ENCODE data around the gene KLHL17.

KLHL17 gene

DNA sequence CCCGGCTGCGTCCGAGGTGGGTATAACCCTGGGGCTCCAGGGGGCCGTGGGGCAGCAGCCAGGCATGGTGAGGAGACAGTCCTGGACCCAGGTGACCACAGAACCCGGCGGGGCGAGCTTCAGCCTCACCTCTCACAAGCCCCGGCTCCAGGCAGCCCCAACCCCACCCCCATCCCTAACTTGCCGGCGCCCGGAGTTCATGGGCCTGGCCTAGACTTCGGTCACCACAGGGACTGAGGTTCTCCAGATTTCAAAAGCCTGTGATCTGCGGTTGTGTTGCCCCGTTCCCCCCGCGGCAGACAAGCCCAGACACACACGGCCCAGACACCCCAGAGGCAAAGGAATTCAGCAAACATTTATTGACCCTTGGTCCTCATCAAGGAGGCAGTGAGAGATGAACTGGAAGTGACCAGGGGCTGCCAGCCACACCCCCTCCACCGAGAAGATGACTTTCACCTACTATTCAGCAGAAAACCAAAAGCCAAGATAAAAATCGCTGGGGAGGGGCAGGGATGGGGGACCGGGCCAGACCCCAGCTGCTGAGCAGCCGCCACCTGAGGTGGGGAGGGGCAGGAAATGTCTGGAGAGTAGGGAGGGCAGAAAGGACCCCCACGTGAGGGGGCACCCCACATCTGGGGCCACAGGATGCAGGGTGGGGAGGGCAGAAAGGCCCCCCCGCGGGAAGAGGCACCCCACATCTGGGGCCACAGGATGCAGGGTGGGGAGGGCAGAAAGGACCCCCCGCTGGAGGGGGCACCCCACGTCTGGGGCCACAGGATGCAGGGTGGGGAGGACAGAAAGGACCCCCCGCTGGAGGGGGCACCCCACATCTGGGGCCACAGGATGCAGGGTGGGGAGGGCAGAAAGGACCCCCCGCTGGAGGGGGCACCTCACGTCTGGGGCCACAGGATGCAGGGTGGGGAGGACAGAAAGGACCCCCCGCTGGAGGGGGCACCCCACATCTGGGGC is 35.6 kb downstream of the KLHL17 start:
- Mint-ChIP-seq H3K27me3 (peaks cover 38% of the 10 kb centered on the region), H3K9me3 (peaks cover 4% of the 10 kb centered on the region), H3K36me3 (ENCODE audit: low read depth) (no peaks in the 10 kb centered on the region), H3K4me1 (ENCODE audit: low read depth) (peaks cover 17% of the 10 kb centered on the region), H3K27ac (no peak overlapping the region), H3K4me3 (no peak overlapping the region)
- no peak for DNase-seq

DNA sequence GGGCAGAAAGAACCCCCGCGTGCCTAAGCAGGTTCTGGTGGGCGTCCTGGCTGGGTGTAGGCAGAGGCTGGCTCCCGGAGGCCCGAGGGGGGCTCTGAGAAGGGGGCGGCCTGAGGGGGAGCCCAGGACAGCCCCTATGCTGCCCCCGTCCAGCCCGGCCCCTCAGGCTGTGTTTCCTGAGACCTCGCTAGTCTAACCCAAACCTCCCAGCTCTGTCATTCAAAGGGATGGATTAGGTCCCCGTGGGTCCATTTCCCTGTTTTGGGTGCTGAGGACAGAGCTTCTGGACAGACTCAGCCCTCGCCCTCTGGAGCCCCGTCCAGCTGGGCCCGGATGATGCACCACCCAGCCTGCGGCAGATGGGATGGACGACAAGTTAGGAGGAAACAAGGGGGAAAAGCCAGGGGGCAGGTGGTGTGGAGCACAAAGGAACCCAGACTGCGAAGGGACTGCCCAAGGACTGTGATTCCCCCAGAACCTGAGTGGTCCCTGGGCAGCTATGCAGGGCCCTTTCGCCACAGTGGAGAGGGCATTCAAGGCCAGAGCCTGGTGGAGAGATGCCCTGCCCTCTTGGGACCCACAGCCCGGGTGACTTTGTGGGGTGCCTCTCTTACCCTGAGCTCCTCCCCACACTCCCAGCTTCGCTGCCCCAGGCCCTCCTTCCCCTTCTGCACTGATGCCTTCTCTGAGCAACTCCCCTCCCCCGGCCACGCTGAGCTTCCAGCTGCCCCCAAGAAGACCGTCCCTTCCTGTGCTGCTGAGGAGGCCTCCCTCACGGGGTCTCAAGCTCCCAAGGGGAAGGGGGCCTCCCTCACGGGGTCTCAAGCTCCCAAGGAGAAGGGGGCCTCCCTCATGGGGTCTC is 36.7 kb downstream of the KLHL17 start:
- no peak overlapping the region for H3K27ac Mint-ChIP-seq
- no peak overlapping the region for H3K4me3 Mint-ChIP-seq
- H3K27me3 Mint-ChIP-seq = peaks cover 42% of the 10 kb centered on the region
- H3K9me3 Mint-ChIP-seq = peaks cover 4% of the 10 kb centered on the region
- DNase-seq = no peak
- peaks cover 14% of the 10 kb centered on the region for H3K4me1 Mint-ChIP-seq (ENCODE audit: low read depth)
- H3K36me3 Mint-ChIP-seq (ENCODE audit: low read depth) = no peaks in the 10 kb centered on the region

- peaks cover under 1% of the 10 kb centered on the region for H3K9me3 Mint-ChIP-seq
- H3K4me1 Mint-ChIP-seq (ENCODE audit: low read depth) = peaks cover 11% of the 10 kb centered on the region
- no peak overlapping the region for H3K27ac Mint-ChIP-seq
- no peaks in the 10 kb centered on the region for H3K36me3 Mint-ChIP-seq (ENCODE audit: low read depth)
- H3K27me3 Mint-ChIP-seq = peaks cover 44% of the 10 kb centered on the region
- DNase-seq = no peak
- no peak overlapping the region for H3K4me3 Mint-ChIP-seq
Measured at GRCh38 chr1:997713-997992, 37.3 kb downstream of the KLHL17 start.

DNA sequence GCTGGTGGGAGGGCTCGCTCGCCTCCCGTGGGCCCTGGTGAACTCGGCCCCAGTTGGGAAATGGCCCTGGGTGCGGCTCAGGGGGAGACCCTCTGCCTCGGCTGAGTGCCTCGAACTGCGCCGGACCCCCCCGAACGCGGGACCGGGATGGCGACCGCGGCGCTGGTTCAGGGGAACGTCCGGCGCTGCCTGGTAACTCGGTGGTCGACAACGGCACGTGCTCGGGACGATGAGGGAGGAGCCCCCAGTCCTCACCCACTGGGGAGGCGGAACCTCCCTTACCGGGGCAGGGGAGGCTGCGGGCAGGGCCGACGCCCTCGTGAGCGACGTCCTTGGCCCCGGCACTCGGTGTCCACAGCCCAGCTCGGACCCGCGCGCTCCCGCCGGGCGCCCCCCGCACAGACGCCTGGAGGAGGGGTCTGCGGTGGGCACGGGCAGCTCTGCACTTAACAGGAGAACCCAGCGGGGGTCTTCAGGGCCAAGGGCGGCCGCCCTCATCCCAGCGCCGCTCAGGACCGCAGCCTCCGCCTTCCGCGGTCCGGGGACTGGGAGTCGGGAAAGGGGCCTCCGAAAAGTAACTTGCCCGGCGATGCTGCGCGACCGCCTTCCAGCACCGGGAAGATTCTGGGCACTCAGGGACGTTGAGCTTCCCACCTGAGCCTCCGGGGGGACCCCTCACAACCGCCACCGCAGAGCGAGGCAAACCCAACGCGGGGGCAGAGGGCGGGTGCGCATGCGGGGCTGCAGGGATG is 37.8 kb downstream of the KLHL17 start:
- peaks cover 9% of the 10 kb centered on the region for H3K4me1 Mint-ChIP-seq (ENCODE audit: low read depth)

DNA sequence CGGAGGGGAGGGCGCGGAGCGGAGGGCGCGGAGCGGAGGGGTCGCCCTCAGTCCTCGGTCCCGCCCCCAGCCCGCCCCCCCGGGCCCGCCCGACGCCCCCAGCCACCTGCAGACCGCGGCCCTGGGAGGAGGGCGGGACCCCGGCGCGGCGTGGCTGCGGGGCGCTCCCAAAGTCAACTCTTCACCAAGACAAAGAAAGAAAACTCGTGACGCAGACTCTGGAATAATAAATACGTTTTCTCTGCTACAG is 38.3 kb downstream of the KLHL17 start:
- DNase-seq = no peak
- H3K4me3 Mint-ChIP-seq = no peak overlapping the region
- H3K36me3 Mint-ChIP-seq (ENCODE audit: low read depth) = no peaks in the 10 kb centered on the region
- no peaks in the 10 kb centered on the region for H3K9me3 Mint-ChIP-seq
- H3K27me3 Mint-ChIP-seq = peaks cover 52% of the 10 kb centered on the region
- no peak overlapping the region for H3K27ac Mint-ChIP-seq
- peaks cover 9% of the 10 kb centered on the region for H3K4me1 Mint-ChIP-seq (ENCODE audit: low read depth)

More for the DNA sequence above, 37.8 kb downstream of the KLHL17 start:
- Mint-ChIP-seq H3K27me3 (peaks cover 49% of the 10 kb centered on the region), H3K9me3 (no peaks in the 10 kb centered on the region), H3K36me3 (ENCODE audit: low read depth) (no peaks in the 10 kb centered on the region), H3K4me3 (no peak overlapping the region), H3K27ac (no peak overlapping the region)
- DNase-seq = no peak

DNA sequence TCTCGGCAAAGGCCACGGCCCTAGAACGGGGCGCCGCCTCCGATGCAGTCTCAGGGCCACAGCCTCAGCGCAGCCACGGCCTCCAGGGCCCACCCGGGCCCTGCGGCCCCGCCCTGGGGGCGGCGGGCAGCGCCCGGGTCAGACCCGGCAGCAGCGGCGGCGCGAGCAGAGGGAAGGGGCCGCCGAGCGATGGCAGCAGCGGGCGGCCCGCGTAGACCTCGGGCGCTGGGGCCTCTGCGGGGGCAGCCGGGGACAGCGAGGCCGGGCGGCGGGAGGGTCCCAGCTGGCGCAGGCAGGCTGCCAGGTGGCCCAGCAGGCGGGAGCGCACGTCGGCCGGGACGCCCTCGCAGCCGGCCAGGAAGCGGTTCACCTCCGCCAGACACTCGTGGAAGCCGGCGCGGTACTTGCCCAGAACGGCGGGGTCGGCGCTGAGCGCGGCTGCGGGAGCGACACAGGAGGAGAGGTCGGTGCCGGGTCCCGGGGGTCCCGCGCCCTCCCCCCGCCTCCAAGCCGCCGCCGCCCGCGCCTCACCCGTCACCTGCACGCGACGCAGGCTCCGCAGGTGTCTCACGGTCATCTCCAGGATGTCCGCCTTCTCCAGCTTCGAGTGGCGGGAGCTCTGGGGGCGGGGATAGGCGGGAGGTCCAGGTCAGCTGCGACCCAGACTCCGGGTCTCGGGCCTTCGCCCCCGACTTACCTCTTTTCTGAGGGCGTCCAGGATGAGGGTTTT is 38.8 kb downstream of the KLHL17 start:
- Mint-ChIP-seq H3K4me1 (ENCODE audit: low read depth) (peaks cover 9% of the 10 kb centered on the region), H3K4me3 (no peak overlapping the region), H3K27ac (no peak overlapping the region), H3K27me3 (peaks cover 52% of the 10 kb centered on the region), H3K36me3 (ENCODE audit: low read depth) (no peaks in the 10 kb centered on the region), H3K9me3 (no peaks in the 10 kb centered on the region)
- DNase-seq = peak; percentile 47

DNA sequence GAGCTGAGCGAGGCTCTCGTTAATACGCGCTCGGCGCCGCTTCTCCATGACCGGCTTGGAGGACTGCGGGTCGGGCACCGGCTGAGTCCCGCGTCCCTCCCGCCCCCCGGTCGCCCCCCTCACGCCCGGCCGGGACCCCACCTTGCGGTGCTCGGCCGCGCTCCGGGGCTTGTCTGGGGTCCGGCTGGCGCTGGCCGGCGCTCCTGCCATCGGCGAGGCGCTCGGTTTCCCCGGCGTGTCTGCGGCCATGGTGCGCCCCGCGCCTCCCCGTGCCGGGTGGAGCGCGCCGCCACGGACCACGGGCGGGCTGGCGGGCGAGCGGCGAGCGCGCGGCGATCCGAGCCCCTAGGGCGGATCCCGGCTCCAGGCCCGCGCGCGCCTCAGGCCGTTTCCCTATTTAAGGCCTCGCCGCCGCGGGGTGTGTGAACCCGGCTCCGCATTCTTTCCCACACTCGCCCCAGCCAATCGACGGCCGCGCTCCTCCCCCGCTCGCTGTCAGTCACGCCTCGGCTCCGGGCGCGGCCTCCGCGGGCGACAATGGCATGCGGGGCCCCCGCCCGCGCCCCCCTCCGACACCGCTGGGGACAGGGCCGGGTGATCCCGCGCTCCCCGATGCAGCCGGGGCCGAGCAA is 39.5 kb downstream of the KLHL17 start, which contains the start of gene HES4:
TSS of gene HES4 (minus strand) at position 373 of the 632 bp plus-strand sequence. CDS start at position 249, 124 bp downstream.
- peak; percentile 77 for DNase-seq
- H3K27me3 Mint-ChIP-seq = peaks cover 54% of the 10 kb centered on the region

GRCh38 chr1:1000357-1001056 is 40.1 kb downstream of the KLHL17 start:
- H3K27me3 Mint-ChIP-seq = peaks cover 55% of the 10 kb centered on the region

More for the DNA sequence above, 39.5 kb downstream of the KLHL17 start, which contains the start of gene HES4:
- Mint-ChIP-seq H3K9me3 (no peaks in the 10 kb centered on the region), H3K4me3 (peak within 1 kb of the TSS; percentile 65), H3K4me1 (ENCODE audit: low read depth) (peaks cover 13% of the 10 kb centered on the region), H3K27ac (peak within 1 kb of the TSS; percentile 77), H3K36me3 (ENCODE audit: low read depth) (no peaks in the 10 kb centered on the region)

DNA sequence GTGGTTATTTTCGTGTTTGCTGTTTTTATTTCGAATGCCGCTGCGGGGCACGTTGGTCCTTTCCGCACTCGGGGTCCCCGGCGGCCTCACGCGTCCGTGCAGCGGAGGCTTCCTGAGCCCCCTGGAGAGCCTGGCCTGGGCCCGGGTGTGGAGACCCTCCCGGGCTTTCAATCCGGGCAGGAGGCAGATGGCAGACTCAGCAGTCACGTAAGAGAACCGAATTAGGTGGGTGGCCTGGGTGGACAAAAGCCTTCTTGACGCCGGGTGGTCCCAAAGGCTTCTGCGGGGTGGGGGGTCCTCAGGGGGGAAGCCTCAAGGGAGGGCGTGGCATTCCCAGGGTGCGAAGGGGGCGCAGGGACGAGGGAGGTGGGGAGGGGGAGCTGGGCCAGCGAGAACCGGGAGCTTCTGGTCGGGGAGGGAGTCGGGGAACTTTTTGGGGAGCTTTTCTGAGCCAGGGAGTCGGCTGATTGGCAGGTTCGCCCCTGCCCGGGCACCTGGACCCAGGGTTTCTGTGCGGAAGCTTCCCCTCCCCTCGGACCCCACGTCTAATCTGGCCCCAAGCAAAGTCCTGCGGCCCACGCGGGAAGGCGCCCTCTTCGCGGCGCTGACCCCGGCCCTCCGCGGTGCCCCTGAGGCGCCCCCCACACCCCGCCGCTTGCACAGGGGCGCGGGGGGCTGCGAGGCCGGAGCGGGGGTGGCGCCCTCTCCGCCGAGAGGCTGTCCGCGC is 40.8 kb downstream of the KLHL17 start:
- H3K27me3 Mint-ChIP-seq = peaks cover 54% of the 10 kb centered on the region
- peaks cover 15% of the 10 kb centered on the region for H3K4me1 Mint-ChIP-seq (ENCODE audit: low read depth)
- no peak overlapping the region for H3K27ac Mint-ChIP-seq
- H3K36me3 Mint-ChIP-seq (ENCODE audit: low read depth) = no peaks in the 10 kb centered on the region
- DNase-seq = no peak
- H3K4me3 Mint-ChIP-seq = peak overlapping the region; percentile 65
- no peaks in the 10 kb centered on the region for H3K9me3 Mint-ChIP-seq

More at GRCh38 chr1:1000357-1001056, 40.1 kb downstream of the KLHL17 start:
- Mint-ChIP-seq H3K36me3 (ENCODE audit: low read depth) (no peaks in the 10 kb centered on the region), H3K4me1 (ENCODE audit: low read depth) (peaks cover 18% of the 10 kb centered on the region), H3K4me3 (peak overlapping the region; percentile 65), H3K27ac (peak overlapping the region; percentile 77), H3K9me3 (no peaks in the 10 kb centered on the region)
- DNase-seq = peak; percentile 83

- H3K27me3 Mint-ChIP-seq = peaks cover 58% of the 10 kb centered on the region
Measured at GRCh38 chr1:1003618-1004419, 43.4 kb downstream of the KLHL17 start.

DNA sequence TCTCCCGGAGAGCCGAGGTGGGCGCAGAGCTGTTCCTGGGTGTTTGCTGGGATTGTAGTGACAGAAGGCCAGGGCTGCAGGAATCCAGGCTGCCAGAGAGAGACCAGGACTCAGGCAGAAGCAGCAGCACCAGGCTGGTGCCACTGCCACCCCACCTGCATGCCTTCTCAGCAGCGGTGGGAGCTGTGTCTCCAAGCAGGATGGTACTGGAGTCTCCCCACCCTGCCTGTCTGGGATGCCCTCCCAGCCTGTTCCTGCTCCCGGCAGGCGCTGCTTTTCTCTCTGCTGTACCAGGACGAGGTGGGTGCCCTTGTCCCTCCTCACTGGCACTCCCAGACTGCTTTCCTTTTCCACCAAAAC is 44.0 kb downstream of the KLHL17 start:
- no peaks in the 10 kb centered on the region for H3K36me3 Mint-ChIP-seq (ENCODE audit: low read depth)
- no peaks in the 10 kb centered on the region for H3K9me3 Mint-ChIP-seq
- no peak overlapping the region for H3K4me3 Mint-ChIP-seq
- H3K4me1 Mint-ChIP-seq (ENCODE audit: low read depth) = peaks cover 16% of the 10 kb centered on the region
- no peak for DNase-seq
- H3K27me3 Mint-ChIP-seq = peaks cover 58% of the 10 kb centered on the region
- H3K27ac Mint-ChIP-seq = no peak overlapping the region

More at GRCh38 chr1:1003618-1004419, 43.4 kb downstream of the KLHL17 start:
- H3K4me1 Mint-ChIP-seq (ENCODE audit: low read depth) = peaks cover 14% of the 10 kb centered on the region
- no peak overlapping the region for H3K27ac Mint-ChIP-seq
- no peak for DNase-seq
- H3K4me3 Mint-ChIP-seq = no peak overlapping the region
- no peaks in the 10 kb centered on the region for H3K36me3 Mint-ChIP-seq (ENCODE audit: low read depth)
- no peaks in the 10 kb centered on the region for H3K9me3 Mint-ChIP-seq

Measured in activated T-cell treated with anti-CD3 and anti-CD28 coated beads, Interleukin-2, amount 50 U/mL, for 24 hours (primary cell).